GM18861 (cell line): ENCODE data around the gene TMX1.

Source experiments
- ATAC-seq: cut with Tn5 transposase; IDR thresholded peaks from one replicate; pipeline ENCODE4 v1.9.1; 2021; ENCODE audit not compliant: unreplicated experiment

Gene TMX1

GRCh38 chr14:51293149-51293911, 53.3 kb downstream of the TMX1 start:
- no peak for ATAC-seq

- no peak for ATAC-seq
These were observed 53.9 kb downstream of the TMX1 start for GRCh38 chr14:51293912-51294389.

DNA sequence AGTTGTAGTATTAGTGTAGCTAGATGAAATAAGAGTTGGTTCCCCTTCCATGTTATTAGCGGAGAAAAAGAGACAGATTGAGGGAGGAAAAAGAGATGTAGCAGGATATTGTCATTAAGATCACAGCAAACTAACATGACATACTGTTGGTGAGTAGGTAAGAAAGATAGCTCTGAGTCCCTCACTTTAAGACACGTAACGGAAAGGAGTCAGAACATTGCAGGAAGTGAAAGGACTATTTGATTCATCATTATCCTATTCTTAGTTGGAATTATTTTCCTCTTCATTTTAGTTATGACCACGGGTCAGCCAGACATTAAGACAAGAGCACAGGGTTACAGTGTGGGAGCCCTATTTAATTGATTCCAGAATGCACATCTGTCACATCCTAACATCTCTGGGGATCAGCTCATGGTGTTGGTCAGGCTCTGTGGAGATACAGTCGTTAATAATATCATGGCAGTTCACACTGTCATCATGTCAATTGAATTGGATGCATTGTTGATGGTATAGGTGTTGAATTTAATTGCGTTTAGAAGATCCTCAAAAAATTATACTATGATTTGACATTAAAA, 55.0 kb downstream of the TMX1 start:
- no peak for ATAC-seq

- ATAC-seq, result no peak
These were observed 55.7 kb downstream of the TMX1 start for GRCh38 chr14:51295646-51296263.

DNA sequence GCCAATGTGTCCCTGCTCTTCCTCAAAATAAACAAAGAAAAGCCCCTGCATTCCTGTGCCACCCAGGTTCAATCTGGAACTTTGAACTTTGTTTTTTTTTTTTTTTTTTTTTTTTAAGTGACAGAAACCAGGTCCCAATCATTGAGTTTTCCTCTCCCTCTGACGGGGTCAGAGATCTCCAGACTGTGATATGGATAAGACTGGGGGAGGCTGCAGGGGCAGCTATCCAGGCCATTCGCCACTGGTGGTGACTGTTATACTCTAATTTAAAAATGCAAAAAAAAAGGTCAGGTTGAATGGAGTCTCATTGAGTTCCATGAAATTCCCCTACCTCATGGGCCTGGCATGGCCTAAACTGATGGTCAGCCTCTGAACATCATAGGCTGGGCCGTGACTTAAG, 57.0 kb downstream of the TMX1 start:
- ATAC-seq, result no peak

DNA sequence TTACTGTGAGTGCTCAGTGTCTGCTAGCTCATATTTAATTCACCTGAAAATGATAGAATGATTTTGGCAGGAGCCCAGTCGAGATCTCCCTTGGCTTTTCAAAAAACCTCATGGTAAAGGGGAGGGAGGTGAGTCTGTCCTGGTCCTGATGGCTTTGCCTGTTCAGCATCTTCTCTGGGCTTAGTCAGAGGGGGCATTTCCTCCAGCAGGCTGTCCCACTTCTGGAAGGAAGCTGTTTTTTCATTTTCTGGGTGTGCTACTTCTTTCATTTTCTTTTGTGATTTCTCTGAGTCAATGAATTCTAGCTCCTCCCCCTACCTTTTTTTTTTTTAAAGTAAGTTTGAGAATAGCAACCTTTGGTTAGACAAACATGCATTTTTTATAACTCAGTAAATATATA, 58.8 kb downstream of the TMX1 start:
- no peak for ATAC-seq

- ATAC-seq, result no peak
These were observed 62.4 kb downstream of the TMX1 start for GRCh38 chr14:51302295-51303030.

- ATAC-seq, result no peak
These were observed 64.4 kb downstream of the TMX1 start for GRCh38 chr14:51304438-51304837.

DNA sequence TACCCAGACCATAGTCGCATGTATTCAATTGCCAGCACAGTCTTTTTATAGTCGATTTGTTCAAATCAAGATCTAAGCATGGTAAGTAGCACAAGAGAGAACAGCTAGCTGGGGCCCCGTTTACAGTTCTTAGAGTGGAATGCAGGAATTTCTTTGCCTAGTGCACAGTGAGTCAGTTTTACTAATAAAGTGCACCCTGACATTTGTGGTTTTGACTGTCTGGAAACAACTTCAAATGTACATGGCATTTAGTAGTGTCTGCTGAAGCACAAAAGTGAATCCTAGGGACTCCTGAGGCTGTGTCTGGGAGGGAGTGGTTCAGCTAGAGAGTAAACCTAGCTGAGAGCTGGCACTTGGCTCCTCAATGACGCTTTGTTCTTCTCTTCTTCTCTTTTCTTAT, 64.9 kb downstream of the TMX1 start:
- no peak for ATAC-seq

DNA sequence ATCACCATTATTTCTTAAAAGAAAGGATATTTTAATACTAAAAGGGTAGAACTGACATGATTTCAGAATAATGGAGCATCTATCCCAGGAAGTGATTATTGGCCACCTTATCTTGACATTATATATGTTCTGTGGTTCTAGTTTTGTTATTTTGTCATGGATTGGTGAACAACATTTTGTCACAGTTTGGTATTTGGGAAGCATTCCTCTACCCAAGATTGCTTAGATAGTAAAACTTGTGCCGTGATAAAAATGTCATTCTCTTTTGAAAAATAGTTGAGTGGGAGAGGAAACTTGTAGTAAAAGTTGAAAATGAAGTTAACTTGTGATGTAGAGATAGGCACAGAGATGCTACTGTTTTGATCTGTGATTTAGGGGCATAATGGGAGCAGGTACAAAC, 65.7 kb downstream of the TMX1 start:
- ATAC-seq, result no peak
